K562 (cell line): Measurements from ENCODE around the gene NMS. TPM values are rescaled to one million over a fixed set of nuclear protein-coding genes. Genes with fewer than 3 reads are reported as not detected.

Source experiments
- BRF1 ChIP-seq: IDR thresholded peaks from 3 replicates; pipeline ENCODE4 v1.6.1; 2011; ENCODE audit warnings: borderline replicate concordance, mild to moderate bottlenecking; ENCODE audit not compliant: insufficient read length; ENCODE audit errors: extremely low read depth
- FOXK1 ChIP-seq: sonication (generic); formaldehyde crosslinking; IDR thresholded peaks from 2 replicates; pipeline ENCODE4 v1.8.0; 2022; ENCODE audit warnings: missing genetic modification reagents, mild to moderate bottlenecking, borderline replicate concordance
- HDAC2 ChIP-seq: fragments of 450-650 bp; IDR thresholded peaks from 2 replicates; pipeline ENCODE4 v1.6.1; 2016; ENCODE audit warnings: mild to moderate bottlenecking
- KAT7 ChIP-seq: sonication (generic); formaldehyde crosslinking; IDR thresholded peaks from 2 replicates; pipeline ENCODE4 v1.8.0; 2022; ENCODE audit warnings: missing genetic modification reagents, mild to moderate bottlenecking, borderline replicate concordance
- MNT ChIP-seq, 2 experiments: fragments of 450-650 bp; conservative IDR thresholded peaks; 2 replicates each; pipeline ENCODE4 v1.6.1; 2017; ENCODE audit warnings: mild to moderate bottlenecking in 2 of 2, moderate library complexity in 2 of 2
- NCOR1 ChIP-seq: fragments of 450-650 bp; IDR thresholded peaks from 2 replicates; pipeline ENCODE4 v1.6.1; 2016; ENCODE audit warnings: mild to moderate bottlenecking, moderate library complexity
- NR0B1 ChIP-seq: fragments of 450-650 bp; IDR thresholded peaks from one replicate; pipeline ENCODE4 v1.6.1; 2018; ENCODE audit warnings: mild to moderate bottlenecking, moderate library complexity; ENCODE audit not compliant: partially characterized antibody
- POLR3A ChIP-seq: IDR thresholded peaks from 2 replicates; pipeline ENCODE4 v1.6.1; 2011; ENCODE audit warnings: borderline replicate concordance, mild to moderate bottlenecking, moderate library complexity; ENCODE audit not compliant: insufficient read length, insufficient read depth; ENCODE audit errors: extremely low read depth
- SETDB1 ChIP-seq: IDR thresholded peaks from one replicate; pipeline ENCODE4 v1.6.1; 2012; ENCODE audit warnings: low read length, control low read depth, inconsistent platforms
- SMARCA4 ChIP-seq: fragments of 450-650 bp; IDR thresholded peaks from 2 replicates; pipeline ENCODE4 v1.6.1; 2016
- SOX6 ChIP-seq: fragments of 450-650 bp; IDR thresholded peaks from 2 replicates; pipeline ENCODE4 v1.6.1; 2014; ENCODE audit warnings: mild to moderate bottlenecking
- TAL1 ChIP-seq: fragments of 450-650 bp; IDR thresholded peaks from 2 replicates; pipeline ENCODE4 v1.6.1; 2016; ENCODE audit warnings: mild to moderate bottlenecking
- TSHZ1 ChIP-seq: fragments of 250-450 bp; sonication (Bioruptor Pico); IDR thresholded peaks from 2 replicates; pipeline ENCODE4 v1.4.0; 2020; ENCODE audit warnings: mild to moderate bottlenecking, moderate library complexity
- YBX1 ChIP-seq: fragments of 450-650 bp; IDR thresholded peaks from 2 replicates; pipeline ENCODE4 v1.7.1; 2016; ENCODE audit warnings: mild to moderate bottlenecking
- ZBTB1 ChIP-seq: sonication (generic); formaldehyde crosslinking; IDR thresholded peaks from 2 replicates; pipeline ENCODE4 v1.8.1; 2023; ENCODE audit warnings: missing genetic modification reagents, low read depth, mild to moderate bottlenecking, borderline replicate concordance
- ZBTB11 ChIP-seq, 3 experiments: fragments of 200-800 bp in 1 of 3; fragments of 250-450 bp in 1 of 3; fragments of 450-650 bp in 1 of 3; sonication (Bioruptor Pico) in 1 of 3; sonication (Bioruptor generic) in 1 of 3; formaldehyde crosslinking in 1 of 3; IDR thresholded peaks; 2 replicates each; pipeline versions ENCODE4 v1.6.1 to v1.8.0; 2016 to 2022; ENCODE audit warnings: mild to moderate bottlenecking in 2 of 3, missing genetic modification characterization in 2 of 3, missing compliant biosample characterization in 1 of 3, moderate library complexity in 1 of 3
- ZBTB8A ChIP-seq: fragments of 450-650 bp; IDR thresholded peaks from 2 replicates; pipeline ENCODE4 v1.6.1; 2018; ENCODE audit warnings: mild to moderate bottlenecking, moderate library complexity; ENCODE audit not compliant: partially characterized antibody
- ZKSCAN1 ChIP-seq: fragments of 150-350 bp; IDR thresholded peaks from 2 replicates; pipeline ENCODE4 v1.6.1; 2016; ENCODE audit warnings: low read depth, low read length
- ZNF282 ChIP-seq: sonication (generic); formaldehyde crosslinking; IDR thresholded peaks from 2 replicates; pipeline ENCODE4 v1.8.1; 2023; ENCODE audit warnings: missing genetic modification reagents
- ZSCAN32 ChIP-seq: fragments of 450-650 bp; formaldehyde crosslinking; IDR thresholded peaks from 2 replicates; pipeline ENCODE4 v1.4.0; 2020; ENCODE audit warnings: mild to moderate bottlenecking, moderate library complexity
- polyA plus RNA-seq, 8 experiments: library from polyadenylated mRNA; depleted of rRNA in 4 of 8; stranded (reverse) in 5 of 8; unstranded in 3 of 8; fragments of >200 nt; fragmentation: Nextera tagmentation in 2 of 8; fragmentation: Illumina TruSeq in 1 of 8; extraction: Ambion mirVana in 2 of 8; extraction: Trizol in 1 of 8; gene quantifications; 2 replicates each; pipeline versions ENCODE4 v1.2.1 to v1.2.3, GENCODE V29; 2011 to 2014; ENCODE audit warnings: inconsistent platforms in 1 of 8, missing spikeins in 1 of 8
- total RNA-seq, 7 experiments: library from RNA; depleted of rRNA in 6 of 7; stranded (reverse); fragments of >200 nt in 6 of 7; fragmentation: Illumina TruSeq in 2 of 7; extraction: Trizol in 2 of 7; gene quantifications; 2 replicates each; pipeline versions ENCODE4 v1.2.1 to v1.2.3, GENCODE V29; 2011 to 2021; ENCODE audit warnings: low replicate concordance in 1 of 7

NMS gene
- total and polyA plus RNA-seq, 9 of the 15 experiments (the other 6 are each of a cell fraction or from before 2014, with no cell fraction given) = not detected

DNA sequence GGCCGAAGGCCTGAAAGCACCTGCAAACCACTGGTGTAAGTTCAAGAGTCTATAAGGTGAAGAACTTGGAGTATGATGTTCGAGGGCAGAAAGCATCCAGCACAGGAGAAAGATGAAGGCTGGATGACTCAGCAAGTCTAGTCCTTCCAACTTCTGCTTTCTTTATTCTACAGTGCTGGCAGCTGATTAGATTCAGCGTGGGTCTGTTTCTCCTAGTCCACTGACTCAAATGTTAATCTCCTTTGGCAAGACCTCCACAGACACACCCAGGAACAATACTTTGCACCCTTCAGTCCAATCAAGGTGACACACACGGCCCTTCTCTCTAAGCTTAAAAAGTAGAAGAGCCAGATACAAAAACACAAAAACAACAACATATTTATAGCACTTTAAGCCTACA is 43.4 kb downstream of the NMS start (continued):
- TF ChIP-seq ZSCAN32 (no peak), MNT (conservative IDR thresholded peaks at IDR 0.05) (peak in 1 of 2 experiments; percentile 42; a peak in 3 of 4 replicates), KAT7 (CRISPR knock-in tag) (peak; percentile 33; the same call in 1 of the 2 replicates), ZBTB11 (CRISPR knock-in tag; IDR thresholded peaks at IDR 0.05) (no peak), POLR3A (no peak), ZKSCAN1 (no peak), ZBTB8A (no peak), TAL1 (peak; percentile 89), SETDB1 (no peak), BRF1 (no peak), SMARCA4 (peak; percentile 90), FOXK1 (CRISPR knock-in tag) (no peak), NR0B1 (no peak), YBX1 (no peak), TSHZ1 (CRISPR knock-in tag) (no peak), HDAC2 (peak; percentile 68; the same call in 1 of the 2 replicates), NCOR1 (peak; percentile 89), ZNF282 (CRISPR knock-in tag) (no peak), SOX6 (peak; percentile 89), ZBTB1 (no peak)
